GM19395 (cell line): ENCODE measurements around the gene BCOR.

ENCODE experiments used
- ATAC-seq: cut with Tn5 transposase; IDR thresholded peaks from one replicate; pipeline ENCODE4 v1.9.1; 2021; ENCODE audit warnings: mild to moderate bottlenecking, moderate library complexity; ENCODE audit not compliant: unreplicated experiment

BCOR gene

DNA sequence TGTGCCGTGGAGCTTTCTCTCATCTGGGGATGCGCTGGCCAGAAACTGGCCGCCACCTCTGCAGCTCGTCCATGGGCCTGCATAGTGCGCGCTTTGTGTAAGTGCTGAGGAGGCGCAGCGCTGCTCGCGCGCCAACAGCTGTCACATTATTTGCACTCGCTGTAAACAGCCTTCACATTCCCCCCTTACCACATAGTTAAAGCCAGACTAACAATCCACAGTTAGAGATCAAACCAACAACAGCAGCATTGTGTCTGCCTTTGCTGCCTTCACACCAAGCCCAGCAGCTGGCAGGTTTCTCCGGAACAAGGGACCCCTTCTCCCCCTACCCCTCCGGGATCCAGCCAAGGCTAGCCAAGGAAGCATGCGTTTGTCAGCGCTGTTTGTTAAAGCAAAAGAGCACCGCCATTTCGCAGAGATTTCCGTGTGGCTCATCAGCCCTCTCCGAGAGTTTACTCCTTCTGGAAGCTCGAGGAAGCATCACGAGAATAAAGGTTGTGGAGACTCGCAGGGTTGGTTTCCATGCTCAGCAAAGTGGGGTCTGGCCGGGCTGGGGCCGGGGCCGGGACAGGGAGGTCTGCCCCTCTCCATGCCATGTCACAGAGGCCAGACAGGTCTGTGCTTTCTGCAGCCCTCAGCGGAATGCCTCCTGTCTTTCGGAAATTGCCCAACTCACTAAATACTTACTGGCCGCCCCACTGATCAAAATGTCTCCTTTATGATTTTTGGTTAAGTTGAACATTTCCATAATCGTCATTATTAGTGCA, 11.0 kb downstream of the BCOR start:
- no peak for ATAC-seq

GRCh38 chrX:40085714-40086113, 12.0 kb downstream of the BCOR start:
- ATAC-seq = no peak

DNA sequence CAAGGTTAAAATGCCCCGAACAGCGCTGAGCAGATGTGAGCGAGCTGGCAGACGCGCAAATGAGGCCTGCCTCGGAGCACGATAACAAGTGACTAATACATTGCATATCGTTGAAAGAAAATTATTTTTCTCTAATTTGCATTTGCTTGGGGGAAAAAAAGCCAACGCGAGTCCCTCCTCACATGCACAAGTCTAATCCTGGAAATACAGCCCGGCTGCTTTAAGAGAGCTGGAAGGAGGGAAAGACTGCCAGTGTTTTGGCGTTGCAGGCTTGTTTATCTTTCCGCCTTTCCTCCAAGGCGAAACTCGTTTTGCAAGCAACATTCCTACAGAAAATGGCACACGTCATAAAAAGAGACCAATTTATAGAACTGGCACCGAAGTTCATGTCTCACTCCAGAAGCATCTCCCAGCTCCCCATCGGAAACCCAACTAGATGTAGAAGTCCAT, 12.6 kb downstream of the BCOR start:
- no peak for ATAC-seq

DNA sequence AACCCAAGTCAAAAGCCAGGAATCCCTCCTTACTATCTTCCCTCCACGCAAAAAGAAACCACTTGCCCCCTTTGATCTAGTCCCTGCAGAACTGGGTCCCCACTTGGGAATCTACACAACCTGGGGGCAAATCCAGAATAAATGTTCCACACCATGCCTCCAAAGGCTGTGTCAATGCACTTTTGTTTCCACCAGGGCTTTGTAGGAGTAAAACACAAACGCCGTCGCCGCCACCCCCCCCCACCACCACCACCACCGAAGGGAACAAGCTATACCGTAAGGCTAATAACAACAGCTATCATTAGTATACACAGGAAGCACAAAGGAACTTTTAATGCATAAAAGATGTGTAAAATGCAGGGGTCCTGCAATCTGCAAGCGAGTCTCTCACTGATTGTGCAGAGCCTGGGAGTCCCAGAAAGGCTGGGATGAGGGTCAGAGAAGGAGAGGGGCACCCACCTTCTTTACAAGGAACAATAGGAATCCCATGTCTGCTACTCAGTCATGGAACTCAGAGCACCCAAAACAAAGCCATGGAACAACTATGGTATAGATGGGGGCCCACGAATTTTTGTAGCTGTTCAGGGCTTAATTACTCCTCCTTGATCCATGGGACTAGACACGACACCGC, 13.2 kb downstream of the BCOR start:
- no peak for ATAC-seq

DNA sequence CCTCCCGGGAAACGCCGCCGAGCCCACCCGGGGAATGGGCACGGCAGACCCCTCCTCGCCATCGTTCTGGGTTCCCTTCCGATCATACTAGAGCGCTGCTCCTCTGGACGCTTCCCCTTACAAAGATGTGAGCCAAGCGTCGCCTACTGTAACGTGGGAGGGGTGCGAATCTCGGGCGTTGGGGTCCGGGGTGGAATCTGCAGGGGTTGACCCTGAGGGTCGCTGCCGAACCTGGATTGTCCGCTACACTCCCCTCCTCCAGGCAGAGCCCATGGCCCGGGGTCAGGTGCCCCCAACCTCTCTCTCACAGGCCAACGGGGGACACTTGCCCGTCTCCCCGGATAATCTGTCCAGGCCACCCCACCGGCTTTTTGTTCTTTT, 13.8 kb downstream of the BCOR start:
- ATAC-seq = no peak

- ATAC-seq = no peak
Observed at GRCh38 chrX:40083120-40083978, 14.4 kb downstream of the BCOR start.

DNA sequence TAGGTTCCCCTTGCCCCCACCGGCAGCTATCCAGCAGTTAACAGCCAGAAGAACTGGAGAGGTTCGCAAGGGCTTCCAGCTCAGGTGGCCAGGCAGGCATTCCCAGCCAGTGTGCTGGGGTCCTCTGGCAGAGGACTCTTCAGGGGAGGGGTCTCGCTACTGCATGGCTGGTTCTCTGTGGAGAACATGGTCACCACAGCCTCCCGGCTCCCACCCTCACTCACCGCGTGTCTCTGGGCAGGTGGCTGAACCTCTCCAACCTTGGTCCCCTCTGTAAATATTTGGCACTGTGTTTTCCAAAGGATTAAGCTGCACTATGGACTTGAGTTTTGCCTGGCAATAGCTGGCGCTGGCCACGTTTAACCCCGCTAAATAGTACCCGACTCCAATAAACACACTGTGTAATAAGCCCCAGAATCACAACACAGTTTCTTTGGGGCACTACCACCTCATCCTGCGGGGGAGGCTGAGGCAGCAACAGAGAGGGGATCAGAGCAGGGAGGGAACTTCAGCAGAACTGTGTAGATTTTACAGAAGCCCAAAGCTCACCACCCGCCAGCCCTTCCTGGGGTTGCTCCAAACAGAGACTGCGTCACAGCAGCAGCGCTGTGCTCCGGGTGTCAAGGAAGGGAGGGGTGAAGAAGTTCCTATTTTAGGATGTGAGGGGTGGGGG, 15.2 kb downstream of the BCOR start:
- ATAC-seq = no peak

DNA sequence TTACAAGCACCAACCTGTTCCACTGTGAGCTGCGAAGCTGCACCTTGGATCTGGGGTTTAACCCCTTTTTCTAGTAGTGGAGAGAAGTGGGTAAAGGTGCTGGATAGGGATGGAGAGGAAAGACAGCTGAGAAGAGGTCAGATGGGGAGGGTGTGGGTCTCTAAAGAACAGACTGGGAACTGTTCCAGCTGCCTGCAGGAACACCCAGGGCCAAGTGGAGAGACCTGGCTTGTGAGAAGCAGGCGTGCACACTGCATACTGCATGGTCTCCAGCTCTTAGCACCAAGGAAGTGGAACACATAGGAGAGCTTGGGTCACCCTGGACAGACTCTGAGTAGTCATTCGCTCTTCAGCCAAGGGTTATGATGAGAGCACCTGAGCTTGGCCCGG, 16.1 kb downstream of the BCOR start:
- no peak for ATAC-seq

- no peak for ATAC-seq
Observed at GRCh38 chrX:40080894-40081678, 16.7 kb downstream of the BCOR start.

DNA sequence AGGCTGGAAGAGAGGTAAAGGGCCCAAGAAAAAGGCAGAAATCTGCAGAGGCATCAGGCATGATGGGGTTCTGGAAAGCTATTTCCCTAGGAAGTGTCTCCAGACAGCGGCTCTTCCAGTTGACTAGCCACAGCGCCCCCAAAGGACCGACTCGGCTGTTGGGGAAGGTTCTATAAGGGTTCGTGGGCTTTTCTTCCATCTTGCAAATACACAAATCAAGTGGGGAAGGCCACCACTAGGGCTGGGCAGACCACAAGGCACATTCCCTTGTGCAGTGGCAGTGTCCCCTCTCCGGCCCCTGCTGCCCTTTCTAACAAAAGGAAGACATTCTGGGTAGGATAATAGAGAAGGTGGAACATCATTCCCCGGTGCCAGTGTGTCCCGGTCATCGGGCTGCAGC, 18.2 kb downstream of the BCOR start:
- ATAC-seq = no peak

DNA sequence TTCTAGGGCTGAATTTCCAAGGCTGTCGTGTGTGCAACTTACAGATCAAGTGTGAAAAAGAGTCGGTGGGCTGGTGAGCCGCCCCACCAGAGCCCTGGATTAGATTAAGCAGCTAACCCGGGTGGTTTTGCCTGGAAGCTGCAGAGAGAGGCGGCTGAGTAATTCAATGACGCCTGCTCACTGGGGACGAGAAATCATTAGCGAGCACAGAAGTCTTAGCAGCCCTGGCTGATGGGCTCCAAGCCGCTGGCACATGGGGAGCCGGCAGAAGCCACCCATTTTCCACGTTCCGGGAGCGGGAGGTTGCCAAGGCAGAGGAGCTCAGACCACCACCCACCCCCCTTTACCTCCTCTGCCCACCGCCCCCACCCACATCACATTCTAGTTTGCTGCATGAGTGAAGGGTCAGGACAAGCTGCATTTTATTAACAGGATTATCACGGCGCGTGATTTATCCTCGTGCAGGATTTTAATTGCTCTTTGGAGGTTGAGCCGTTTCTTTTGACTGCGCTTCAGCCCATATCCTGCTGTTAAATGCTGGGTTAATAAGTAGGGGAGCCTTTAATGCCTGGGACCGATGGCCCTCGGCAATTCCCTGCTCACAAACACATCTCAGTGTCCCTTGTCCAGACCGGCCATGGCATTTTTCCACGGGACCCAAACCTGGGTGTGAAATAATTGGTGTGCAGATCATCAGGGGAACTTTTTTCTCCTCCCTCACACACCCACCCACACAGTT, 19.1 kb downstream of the BCOR start:
- ATAC-seq = no peak

DNA sequence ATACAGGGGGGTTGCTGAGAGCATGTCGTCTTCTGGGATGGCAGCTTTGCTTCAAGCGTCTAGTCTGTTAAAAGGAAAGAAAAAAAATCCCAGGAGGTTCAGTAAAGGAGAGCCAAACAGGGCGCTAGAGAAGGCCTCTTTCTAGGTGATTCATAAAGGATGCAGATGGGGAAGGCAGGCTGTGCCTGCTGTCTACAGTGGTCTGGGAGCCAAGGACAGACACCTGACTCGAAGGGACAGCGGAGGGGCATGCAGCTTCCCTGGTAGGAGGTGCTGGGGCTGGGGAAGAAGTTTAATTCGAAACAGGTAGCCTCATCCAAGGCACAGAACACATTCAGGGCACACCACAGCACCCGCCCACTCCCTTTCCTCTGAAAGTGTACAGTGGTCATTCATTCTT, 19.9 kb downstream of the BCOR start:
- no peak for ATAC-seq

DNA sequence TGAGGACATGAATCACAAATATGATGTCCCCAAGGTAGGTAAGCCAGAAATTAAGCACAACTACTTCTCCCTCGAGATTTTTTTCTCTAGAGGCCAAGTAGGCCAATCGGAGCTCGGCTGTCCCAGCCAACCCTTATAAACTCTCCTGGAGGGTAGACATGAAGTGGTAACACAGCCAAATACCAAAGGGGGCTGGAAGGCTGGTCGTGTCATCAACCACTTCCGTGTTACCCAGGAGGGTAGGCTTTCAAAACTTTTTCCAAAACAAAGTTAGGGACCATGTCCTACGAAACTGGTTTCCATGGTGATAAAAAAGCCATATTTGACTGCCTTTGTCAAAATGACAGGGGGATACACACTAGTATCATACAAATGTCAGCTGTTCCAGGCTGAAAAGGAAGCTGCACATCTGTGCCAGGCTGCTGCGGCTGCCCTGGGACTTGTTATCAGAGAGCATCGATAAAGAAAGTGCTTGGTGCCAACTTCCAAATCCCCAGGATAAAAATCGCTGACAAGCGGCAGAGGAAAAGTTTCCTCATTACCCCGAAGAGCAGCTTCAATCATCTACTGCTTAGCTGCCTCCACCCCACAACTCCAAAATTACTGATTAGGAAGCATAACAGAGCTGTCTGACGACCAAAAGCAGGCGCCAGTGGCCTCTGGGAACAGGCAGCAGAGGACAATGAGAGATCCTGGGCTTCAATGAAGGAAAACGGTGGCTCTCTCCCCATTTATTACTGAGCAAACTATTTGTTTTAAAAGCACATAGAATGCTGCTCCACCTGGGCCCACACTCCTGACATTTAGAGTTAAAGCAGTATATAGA, 20.8 kb downstream of the BCOR start:
- ATAC-seq = no peak

DNA sequence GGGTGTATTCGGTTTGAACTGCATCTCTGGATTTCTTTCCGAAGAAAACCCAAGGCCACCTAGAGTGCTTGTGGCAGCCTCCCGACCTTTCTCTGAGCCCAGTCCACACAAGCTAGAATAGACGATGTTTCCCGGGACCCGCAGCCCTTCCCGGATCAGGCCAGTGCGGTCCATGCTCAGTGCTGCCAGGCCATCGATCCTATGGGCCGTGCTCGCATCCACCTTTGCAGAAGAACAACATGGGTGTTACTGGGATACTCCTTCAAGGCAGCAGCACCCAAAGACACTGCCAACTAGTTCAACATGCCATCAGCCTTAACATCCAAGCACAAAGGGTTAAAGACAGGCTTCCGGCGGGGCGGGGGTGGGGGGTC, 22.8 kb downstream of the BCOR start:
- no peak for ATAC-seq

DNA sequence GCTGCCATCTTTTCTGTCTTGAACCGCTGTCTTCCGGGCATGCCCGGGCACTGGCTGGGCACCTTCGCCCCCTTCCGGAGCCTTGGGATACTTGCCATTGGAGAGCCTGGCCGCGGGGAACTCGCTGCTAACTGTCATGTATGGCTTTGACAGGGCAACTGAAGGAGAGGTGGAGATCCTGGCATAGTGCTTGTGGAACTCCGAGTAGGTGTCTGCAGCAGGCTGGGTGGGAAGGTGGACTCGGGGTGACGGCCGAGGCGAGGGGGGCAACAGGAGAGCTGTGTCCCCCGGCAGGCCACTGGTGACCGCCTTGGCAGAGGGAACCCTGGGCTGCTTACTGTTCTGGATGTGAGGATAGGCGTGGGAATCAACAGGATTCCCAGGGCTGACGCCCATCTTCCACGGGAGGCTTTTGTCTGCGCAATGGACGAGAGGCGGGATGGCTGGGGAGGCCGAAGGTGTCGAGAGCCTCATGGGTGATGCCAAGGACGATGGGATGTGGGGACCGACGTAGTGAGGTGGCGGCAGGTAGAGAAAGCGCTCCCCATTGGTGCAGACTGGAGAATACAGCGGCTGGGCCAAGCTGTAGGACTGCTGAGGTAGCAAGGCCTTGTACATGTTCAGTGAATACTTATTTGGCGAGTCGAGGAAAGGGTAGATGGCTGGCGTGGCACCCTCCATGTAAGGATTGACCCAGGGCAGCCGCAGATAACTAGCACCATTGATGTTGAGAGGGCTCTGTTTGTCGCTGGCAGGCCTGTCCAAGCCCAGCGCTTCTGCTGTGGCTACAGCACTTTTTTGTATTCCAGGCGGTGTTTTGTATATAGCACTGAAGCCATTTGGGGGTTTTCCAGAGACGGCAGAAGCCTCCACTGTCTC, 23.4 kb downstream of the BCOR start:
- ATAC-seq = no peak

DNA sequence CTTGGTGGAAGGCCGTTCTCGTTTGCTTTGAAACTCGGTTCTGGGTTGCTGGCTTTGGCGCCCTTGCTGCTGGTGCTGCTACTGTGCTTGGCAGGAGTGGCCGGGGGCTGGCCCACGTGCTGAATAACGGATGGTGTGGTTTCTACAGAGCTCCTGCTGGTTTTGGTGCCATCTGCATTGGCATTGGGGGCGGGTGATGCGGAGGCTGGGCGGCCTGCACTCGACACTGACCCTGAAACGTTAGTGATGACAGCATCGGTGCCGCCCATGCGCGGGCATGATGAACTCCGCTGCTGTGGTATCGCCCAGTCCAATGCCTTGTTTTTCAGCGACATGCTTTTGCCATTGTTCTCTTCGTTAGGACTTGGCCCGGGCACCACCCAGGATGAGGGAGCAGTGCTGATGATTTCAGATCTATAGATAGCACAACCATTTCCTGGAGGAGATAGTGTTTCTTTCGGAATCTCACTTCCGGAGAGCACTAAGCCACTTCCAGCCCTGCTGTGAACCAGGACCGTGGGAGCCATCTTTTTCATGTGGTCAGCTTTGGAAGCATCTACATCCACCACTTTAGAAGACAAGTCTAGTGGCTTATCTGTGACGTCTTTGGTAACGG, 24.2 kb downstream of the BCOR start:
- no peak for ATAC-seq

GRCh38 chrX:40072246-40072645, 25.5 kb downstream of the BCOR start:
- ATAC-seq = no peak

- ATAC-seq = no peak
Observed at GRCh38 chrX:40068048-40068447, 29.7 kb downstream of the BCOR start.
